ENCODE measurements around the gene TRMT61B. TPM values are rescaled to one million over a fixed set of nuclear protein-coding genes. Genes with fewer than 3 reads are reported as not detected.

TRMT61B gene
- 15.0 TPM for total RNA-seq

DNA sequence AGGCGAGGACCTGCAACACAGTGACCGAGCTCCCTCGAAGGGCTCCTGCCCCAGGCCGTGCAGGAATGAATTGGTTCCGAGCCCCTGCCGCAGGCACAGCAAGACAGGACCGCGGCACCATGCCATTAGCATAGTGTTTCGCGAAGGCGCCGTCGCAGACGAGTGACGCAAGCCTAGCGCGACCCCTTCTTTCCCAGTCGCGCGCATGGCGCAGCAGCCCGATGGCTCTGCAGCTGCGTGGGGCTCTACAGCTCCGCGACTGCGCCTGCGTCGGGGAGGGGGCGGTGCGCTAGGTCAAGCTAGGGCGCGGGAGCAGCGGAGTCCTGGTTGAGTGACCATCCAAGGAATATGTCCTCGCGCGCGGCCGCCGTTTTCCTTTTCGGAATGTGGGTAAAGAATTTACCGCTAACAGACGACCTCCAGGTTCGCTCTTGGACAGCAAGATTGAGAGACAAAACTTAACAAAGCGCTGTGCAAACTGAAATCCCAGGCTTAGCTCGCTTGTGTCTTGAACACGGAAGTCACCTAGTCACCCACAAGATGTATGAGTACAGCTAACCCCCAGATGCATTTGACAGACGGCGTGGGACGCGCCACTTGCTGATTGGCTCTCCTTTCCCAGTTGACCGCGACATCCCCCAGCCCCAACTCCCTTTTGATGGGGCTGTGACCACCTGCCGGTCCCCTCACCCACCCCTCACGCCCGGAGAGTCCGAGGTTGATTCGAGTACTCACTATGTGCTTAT lies at the start of gene TRMT61B:
Gene TRMT61B (minus strand): TSS at position 164 of the 746 bp plus-strand sequence. CDS start 32 bp downstream, at position 132.
- no peaks in the 10 kb centered on the region for H3K27me3 ChIP-seq
- intact Hi-C loops (cut with DNase I), result no loop called here
- H3K4me1 ChIP-seq, result peaks cover 35% of the 10 kb centered on the region
- DNase-seq (ENCODE audit: extremely low spot score in 2 of 2), result peak in 1 of 2 donors; percentile 93
- H3K9me3 ChIP-seq, result no peaks in the 10 kb centered on the region
- peak within 1 kb of the TSS; percentile 55 to 93 for H3K4me3 ChIP-seq
- peak; percentile 94 to 100 for TF ChIP-seq POLR2AphosphoS5 (IDR thresholded peaks at IDR 0.05; ENCODE audit: insufficient read depth in 1 of 2, low read depth in 1 of 2)
- TF ChIP-seq, protein P1, sequence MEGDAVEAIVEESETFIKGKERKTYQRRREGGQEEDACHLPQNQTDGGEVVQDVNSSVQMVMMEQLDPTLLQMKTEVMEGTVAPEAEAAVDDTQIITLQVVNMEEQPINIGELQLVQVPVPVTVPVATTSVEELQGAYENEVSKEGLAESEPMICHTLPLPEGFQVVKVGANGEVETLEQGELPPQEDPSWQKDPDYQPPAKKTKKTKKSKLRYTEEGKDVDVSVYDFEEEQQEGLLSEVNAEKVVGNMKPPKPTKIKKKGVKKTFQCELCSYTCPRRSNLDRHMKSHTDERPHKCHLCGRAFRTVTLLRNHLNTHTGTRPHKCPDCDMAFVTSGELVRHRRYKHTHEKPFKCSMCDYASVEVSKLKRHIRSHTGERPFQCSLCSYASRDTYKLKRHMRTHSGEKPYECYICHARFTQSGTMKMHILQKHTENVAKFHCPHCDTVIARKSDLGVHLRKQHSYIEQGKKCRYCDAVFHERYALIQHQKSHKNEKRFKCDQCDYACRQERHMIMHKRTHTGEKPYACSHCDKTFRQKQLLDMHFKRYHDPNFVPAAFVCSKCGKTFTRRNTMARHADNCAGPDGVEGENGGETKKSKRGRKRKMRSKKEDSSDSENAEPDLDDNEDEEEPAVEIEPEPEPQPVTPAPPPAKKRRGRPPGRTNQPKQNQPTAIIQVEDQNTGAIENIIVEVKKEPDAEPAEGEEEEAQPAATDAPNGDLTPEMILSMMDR (IDR thresholded peaks at IDR 0.05), result peak in 1 of 3 experiments; percentile 32
- no peak for TF ChIP-seq POLR2A (IDR thresholded peaks at IDR 0.05)
- H3K36me3 ChIP-seq, result no peaks in the 10 kb centered on the region
- H3K27ac ChIP-seq, result peak within 1 kb of the TSS; percentile 70

DNA sequence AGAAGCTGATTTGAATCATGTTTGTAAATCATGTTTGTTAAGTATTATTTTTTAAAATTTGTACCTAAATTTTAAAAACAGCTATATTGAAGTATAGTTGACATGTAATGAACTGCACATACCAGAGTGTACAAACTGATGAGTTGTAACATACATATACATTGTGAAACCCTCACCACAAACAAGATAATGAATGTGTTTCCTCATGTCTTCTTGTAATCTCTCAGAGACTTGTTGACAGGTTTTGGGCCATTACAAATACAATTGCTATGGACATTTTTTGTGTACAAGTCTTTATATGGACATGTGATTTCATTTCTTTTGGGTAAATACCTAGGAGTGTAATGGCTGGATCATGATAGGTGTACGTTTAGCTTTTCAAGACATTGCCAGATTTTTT lies 45.8 kb upstream of the TRMT61B start:
- Histone ChIP-seq H3K4me3 (no peak overlapping the region), H3K9me3 (no peaks in the 10 kb centered on the region), H3K4me1 (no peaks in the 10 kb centered on the region), H3K27me3 (no peaks in the 10 kb centered on the region), H3K27ac (no peak overlapping the region), H3K36me3 (peaks cover 0 to 40% of the 10 kb centered on the region in 2 donors)
- no peak for TF ChIP-seq POLR2AphosphoS5 (IDR thresholded peaks at IDR 0.05; ENCODE audit: insufficient read depth in 1 of 2, low read depth in 1 of 2)
- TF ChIP-seq, protein P1 (IDR thresholded peaks at IDR 0.05), result no peak
- DNase-seq (ENCODE audit: extremely low spot score in 2 of 2), result no peak
- intact Hi-C loops (cut with DNase I), result no loop called here

DNA sequence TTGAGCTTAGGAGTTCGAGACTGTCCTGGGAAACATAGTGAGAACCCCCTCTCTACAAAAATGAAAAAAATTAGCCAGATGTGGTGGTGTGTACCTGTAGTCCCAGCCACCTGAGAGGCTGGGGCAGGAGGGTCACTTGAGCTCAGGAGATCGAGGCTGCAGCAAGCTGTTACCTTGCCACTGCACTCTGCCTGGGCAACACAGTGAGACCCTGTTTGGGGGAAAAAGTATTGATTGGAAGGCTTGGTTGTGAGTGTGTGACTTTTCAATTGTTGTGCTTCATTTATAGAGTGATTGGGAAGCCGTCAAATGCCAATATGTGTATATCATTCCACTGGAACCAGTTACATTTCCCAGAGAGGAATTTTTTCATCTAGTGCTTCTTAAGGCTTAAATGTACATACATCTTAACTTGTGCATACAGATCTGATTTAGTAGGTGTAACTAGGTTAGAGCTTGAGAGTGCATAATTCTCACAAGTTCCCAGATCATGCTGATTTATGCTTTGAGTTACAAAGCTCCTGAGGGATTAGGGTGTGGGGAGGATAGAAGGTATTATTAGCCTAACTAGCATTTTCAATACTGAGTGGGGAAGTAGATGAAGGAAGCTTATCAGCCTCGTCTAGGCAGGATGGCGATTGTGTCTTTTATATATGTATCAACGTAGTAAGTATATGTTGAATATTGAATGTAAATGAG lies 39.7 kb upstream of the TRMT61B start:
- intact Hi-C loops (cut with DNase I), result no loop called here
- Histone ChIP-seq H3K4me1 (no peaks in the 10 kb centered on the region), H3K27ac (no peak overlapping the region)

DNA sequence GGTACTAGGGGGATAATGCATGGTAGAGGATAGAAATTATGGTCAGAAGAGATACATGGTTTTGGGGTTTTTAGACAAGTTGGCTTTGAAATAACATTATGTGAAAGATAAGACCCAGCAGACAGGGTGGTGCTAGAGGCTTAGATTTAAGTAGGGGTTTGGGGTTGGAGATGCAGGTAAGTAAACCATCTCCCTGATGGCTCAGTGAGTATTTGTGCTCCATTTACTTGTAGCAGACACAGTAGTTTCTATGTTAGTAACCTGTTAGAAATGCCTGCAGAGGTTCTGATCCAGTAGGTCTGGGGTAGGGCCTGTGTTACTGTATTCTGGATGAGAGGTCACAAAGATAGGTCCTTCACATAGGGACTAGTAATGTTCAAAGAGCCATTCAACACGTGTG lies 38.1 kb upstream of the TRMT61B start:
- TF ChIP-seq POLR2AphosphoS5 (IDR thresholded peaks at IDR 0.05; ENCODE audit: insufficient read depth in 1 of 2, low read depth in 1 of 2), result no peak
- TF ChIP-seq POLR2A (IDR thresholded peaks at IDR 0.05), result no peak
- TF ChIP-seq, protein P1 (IDR thresholded peaks at IDR 0.05), result no peak
- no peak overlapping the region for H3K4me3 ChIP-seq
- H3K36me3 ChIP-seq, result peaks cover 0 to 46% of the 10 kb centered on the region in 2 donors
- no peaks in the 10 kb centered on the region for H3K9me3 ChIP-seq
- H3K4me1 ChIP-seq, result no peaks in the 10 kb centered on the region
- H3K27me3 ChIP-seq, result no peaks in the 10 kb centered on the region
- no peak for DNase-seq (ENCODE audit: extremely low spot score in 2 of 2)
- intact Hi-C loops (cut with DNase I), result no loop called here
- H3K27ac ChIP-seq, result no peak overlapping the region

More for the DNA sequence above, 39.7 kb upstream of the TRMT61B start:
- peaks cover 0 to 52% of the 10 kb centered on the region in 2 donors for H3K36me3 ChIP-seq
- no peak for DNase-seq (ENCODE audit: extremely low spot score in 2 of 2)
- H3K27me3 ChIP-seq, result no peaks in the 10 kb centered on the region
- no peak for TF ChIP-seq POLR2A (IDR thresholded peaks at IDR 0.05)
- no peak for TF ChIP-seq POLR2AphosphoS5 (IDR thresholded peaks at IDR 0.05; ENCODE audit: insufficient read depth in 1 of 2, low read depth in 1 of 2)
- TF ChIP-seq, protein P1 (IDR thresholded peaks at IDR 0.05), result no peak
- no peak overlapping the region for H3K4me3 ChIP-seq
- H3K9me3 ChIP-seq, result no peaks in the 10 kb centered on the region

DNA sequence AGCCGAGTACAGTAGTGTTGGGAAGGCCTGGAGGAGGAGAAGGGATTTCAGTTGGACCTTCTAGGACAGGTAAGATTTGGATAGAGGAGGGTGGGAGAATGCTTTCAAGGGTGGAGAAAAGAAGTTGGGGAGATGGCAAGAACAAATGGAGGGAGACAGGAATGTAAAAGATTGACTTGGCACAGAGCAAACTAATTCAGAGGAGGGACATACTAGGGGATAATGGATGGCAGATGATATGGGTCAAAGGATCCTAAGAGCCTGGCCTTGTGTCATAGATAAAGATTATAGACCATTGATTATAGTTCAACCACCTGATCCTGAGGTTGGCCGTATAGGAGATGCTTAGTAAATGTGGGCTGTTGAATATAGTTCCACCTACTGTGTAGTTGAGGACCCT lies 36.7 kb upstream of the TRMT61B start:
- no peak overlapping the region for H3K4me3 ChIP-seq
- H3K4me1 ChIP-seq, result no peaks in the 10 kb centered on the region
- no peaks in the 10 kb centered on the region for H3K9me3 ChIP-seq
- no peaks in the 10 kb centered on the region for H3K27me3 ChIP-seq
- peaks cover 0 to 53% of the 10 kb centered on the region in 2 donors for H3K36me3 ChIP-seq
- no peak overlapping the region for H3K27ac ChIP-seq
- TF ChIP-seq, protein P1 (IDR thresholded peaks at IDR 0.05), result no peak
- TF ChIP-seq POLR2A (IDR thresholded peaks at IDR 0.05), result no peak
- no peak for TF ChIP-seq POLR2AphosphoS5 (IDR thresholded peaks at IDR 0.05; ENCODE audit: insufficient read depth in 1 of 2, low read depth in 1 of 2)
- intact Hi-C loops (cut with DNase I), result no loop called here
- no peak for DNase-seq (ENCODE audit: extremely low spot score in 2 of 2)

Data from vagina (tissue), 2 donors.